HuH-7 (cell line): ENCODE measurements around the gene TBC1D13.
"Not testable (repeated sequence)": the region's sequence is repeated elsewhere in the genome, so short reads cannot be mapped to it uniquely, and the experiment has no call there.

Experiments used
- DNase-seq: peaks from one replicate; pipeline ENCODE4 v3.0.0; 2011; ENCODE audit warnings: low spot score

The TBC1D13 gene

GRCh38 chr9:128847803-128848202 lies 60.8 kb downstream of the TBC1D13 start:
- DNase-seq, result no peak

GRCh38 chr9:128851024-128851423 lies 64.0 kb downstream of the TBC1D13 start:
- DNase-seq, result not testable (repeated sequence)

- not testable (repeated sequence) for DNase-seq
Observed at GRCh38 chr9:128851779-128852600, 64.9 kb downstream of the TBC1D13 start.

GRCh38 chr9:128852646-128853045 lies 65.6 kb downstream of the TBC1D13 start:
- not testable (repeated sequence) for DNase-seq

- not testable (repeated sequence) for DNase-seq
Observed at GRCh38 chr9:128854454-128854853, 67.4 kb downstream of the TBC1D13 start.

GRCh38 chr9:128858476-128858875 lies 71.4 kb downstream of the TBC1D13 start:
- DNase-seq, result not testable (repeated sequence)
